Myometrial cell (primary cell): ENCODE data around the gene RMND5B. TPM values are rescaled to one million over a fixed set of nuclear protein-coding genes. Genes with fewer than 3 reads are reported as not detected.

Experiments used
- total RNA-seq: library from RNA; depleted of rRNA; stranded (reverse); fragments of >200 nt; gene quantifications from 2 replicates; pipeline ENCODE4 v1.2.3, GENCODE V29; 2015

Gene RMND5B
- total RNA-seq, result 12.1 and 24.8 TPM in 2 replicates

DNA sequence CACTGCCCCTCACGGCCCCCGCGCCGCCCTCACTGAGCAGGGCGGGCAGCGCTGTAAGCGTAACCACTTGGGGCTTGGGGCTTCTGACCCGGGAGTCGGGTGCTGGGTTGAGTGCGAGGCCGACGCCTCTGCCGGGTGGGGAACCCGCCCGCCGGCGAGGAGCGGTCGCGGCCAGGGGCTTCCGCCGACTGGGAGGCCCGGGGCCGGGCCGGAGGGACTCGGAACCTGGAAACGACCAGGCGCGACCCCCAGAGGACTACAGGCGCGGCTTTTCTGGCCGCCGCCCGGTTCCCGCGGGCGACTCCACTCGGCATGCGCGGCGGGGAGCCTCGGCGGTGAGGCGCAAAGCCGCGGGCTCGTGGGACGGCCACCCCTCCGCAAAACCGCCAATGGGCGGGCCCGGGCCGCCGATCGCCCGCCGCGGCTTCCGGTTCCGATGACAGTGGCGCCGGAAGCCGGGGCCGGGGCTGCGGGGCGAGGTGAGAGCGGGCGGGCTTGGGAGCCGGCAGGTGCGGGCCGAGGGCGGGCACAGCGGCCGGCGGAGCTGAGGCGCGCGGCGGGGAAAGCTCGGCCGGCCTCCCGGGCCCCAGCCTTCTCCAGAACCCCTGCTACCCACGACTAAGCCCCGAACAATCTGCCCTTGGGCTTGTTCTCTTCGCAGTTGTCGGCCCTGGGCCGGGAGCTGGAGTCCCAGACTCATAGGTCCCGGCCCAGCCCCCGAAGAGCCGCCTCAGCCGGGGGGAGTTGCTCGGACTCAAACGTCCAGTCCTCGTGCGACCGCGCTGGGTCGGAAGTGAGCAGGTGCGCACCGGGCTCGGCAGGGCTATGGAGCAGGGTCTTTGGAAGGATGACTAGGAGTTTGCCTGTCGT is at the start of gene RMND5B:
Gene RMND5B, plus strand, starts transcription at position 439 of the 870 bp plus-strand sequence. CDS start 7,106 bp downstream, outside the sequence.

DNA sequence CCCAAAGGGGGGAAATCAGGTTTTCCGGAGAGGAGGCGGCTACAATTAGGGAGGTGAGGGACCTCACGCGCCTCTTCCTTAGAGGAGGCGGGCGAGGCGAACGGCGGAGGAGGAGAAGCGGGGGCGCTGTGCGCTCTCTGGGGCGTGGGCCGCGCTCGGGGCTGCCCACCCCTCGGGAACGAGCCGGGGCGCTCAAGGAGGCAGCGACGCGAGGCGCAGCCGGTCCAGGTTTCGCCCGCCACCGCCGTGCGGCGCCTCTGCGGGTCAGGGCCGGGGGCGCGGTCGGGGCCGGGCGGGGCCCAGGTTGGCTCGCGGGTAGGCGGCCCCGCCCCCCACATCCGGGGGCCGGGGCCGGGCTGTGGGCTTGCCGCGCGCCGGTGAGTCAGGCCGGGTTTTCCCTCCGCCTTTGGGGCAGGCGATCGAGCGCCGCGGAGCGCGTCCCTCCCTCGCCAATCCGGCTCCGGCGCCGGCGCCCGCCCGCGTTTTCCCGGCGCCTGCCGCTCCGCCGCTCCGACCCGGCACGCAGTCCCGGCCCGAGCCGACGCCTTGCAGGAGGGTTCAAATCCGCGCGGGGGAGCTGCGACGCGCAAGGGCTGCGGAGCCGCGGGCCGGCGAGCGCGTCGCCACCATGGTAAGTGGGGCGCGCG is 17.6 kb upstream of the RMND5B start, which contains the start of gene N4BP3:
Gene N4BP3, plus strand, starts transcription at position 392 of the 647 bp plus-strand sequence. CDS start 6,052 bp downstream, outside the sequence.

GRCh38 chr5:178153530-178154340 is 22.9 kb downstream of the RMND5B start, which contains the start of gene NHP2:
TSS of gene NHP2 (minus strand) at chr5:178153885. CDS start at chr5:178153817, 68 bp downstream.

DNA sequence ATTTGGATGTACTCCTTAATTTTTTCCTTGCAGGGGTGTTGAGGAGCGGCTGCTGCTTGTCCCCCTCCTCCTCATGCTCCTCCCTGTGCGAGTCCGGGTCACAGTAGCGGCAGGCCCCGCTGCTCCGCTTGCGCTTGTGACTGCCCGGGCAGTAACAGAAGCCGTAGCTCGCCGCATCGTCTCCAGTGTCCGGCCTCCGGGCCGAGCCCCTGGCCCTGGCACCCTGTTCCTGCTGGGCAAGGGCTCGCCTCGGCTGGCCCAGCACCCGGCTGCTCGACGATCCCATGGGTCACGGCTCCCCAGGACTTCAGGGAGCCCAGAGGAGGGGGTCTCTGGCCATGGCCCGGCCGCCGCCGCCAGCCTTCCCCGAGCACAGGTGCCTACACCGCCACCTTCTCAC is 56.2 kb downstream of the RMND5B start, which contains the start of gene GMCL2:
Gene GMCL2, minus strand, starts transcription at position 358 of the 400 bp plus-strand sequence. Its CDS starts 72 bp downstream, at position 286.

Other genes with a start within 250 kb of the RMND5B start
- gene PROP1, start 134.8 kb upstream of the RMND5B start, total RNA-seq, result not detected in 2 replicates
- 0.29 and 0.89 TPM in 2 replicates for gene N4BP3, start 17.5 kb upstream of the RMND5B start, total RNA-seq
- gene NHP2, start 22.9 kb downstream of the RMND5B start, total RNA-seq, result 579 and 610 TPM in 2 replicates
- gene GMCL2, start 56.4 kb downstream of the RMND5B start, total RNA-seq, result not detected in 2 replicates
- 99.1 and 102 TPM in 2 replicates for gene HNRNPAB, start 73.5 kb downstream of the RMND5B start, total RNA-seq
- gene PHYKPL, start 101.8 kb downstream of the RMND5B start, total RNA-seq, result 22.2 and 33.7 TPM in 2 replicates